GM19025 (cell line): ENCODE measurements around the gene CMTM8.

ENCODE experiments used
- ATAC-seq: cut with Tn5 transposase; IDR thresholded peaks from one replicate; pipeline ENCODE4 v1.9.1; 2021; ENCODE audit warnings: mild to moderate bottlenecking, low read depth, moderate library complexity; ENCODE audit not compliant: unreplicated experiment

Gene CMTM8

GRCh38 chr3:32274306-32274705 is 35.8 kb downstream of the CMTM8 start:
- no peak for ATAC-seq

DNA sequence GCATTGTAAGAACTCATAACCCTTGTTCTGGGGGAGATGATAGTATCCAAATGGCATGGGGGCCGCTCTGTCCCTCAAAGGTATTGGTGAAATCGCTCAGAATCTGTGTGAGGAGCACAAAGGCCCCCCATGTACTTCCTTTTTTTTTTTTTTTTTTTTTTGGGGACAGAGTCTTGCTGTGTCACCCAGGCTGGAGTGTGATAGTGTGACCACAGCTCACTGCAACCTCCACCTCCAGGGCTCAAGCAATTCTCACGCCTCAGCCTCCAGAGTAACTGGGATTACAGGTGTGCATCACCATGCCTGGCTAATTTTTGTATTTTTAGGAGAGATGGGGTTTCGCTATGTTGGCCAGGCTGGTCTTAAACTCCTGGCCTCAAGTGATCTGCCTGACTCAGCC is 37.0 kb downstream of the CMTM8 start:
- ATAC-seq: no peak

- ATAC-seq: no peak
Measured at GRCh38 chr3:32276279-32276841, 37.9 kb downstream of the CMTM8 start.

GRCh38 chr3:32278714-32279113 is 40.2 kb downstream of the CMTM8 start:
- no peak for ATAC-seq

GRCh38 chr3:32280262-32280910 is 41.9 kb downstream of the CMTM8 start:
- ATAC-seq: no peak

- no peak for ATAC-seq
Measured at GRCh38 chr3:32281570-32282106, 43.2 kb downstream of the CMTM8 start.

DNA sequence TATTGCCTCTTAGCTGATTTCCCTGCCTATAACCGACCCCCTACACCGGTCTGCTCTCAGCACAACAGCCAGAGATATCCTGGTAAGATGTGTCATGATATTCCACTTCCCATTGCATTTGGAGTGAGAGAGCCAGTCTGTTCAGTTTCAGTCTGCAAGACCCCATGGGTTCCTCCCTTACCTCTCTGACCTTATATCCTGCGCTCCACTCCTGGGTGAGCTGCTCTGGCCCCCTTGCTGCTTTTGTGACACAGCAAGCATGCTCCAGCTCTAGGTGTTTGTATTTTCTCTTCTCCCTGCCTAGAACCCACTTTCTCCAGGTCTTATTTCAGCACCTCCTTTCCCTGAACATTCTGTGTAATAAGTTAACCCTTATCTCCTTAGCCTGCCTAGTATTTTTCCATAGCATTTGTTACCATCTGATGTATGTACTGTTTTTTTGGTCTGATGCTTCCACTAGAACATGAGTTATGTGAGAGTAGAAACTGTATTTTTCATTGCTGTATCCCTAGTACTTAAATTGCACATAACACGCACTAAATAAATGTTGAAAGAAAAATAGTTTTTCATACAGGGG is 44.2 kb downstream of the CMTM8 start:
- ATAC-seq: no peak

DNA sequence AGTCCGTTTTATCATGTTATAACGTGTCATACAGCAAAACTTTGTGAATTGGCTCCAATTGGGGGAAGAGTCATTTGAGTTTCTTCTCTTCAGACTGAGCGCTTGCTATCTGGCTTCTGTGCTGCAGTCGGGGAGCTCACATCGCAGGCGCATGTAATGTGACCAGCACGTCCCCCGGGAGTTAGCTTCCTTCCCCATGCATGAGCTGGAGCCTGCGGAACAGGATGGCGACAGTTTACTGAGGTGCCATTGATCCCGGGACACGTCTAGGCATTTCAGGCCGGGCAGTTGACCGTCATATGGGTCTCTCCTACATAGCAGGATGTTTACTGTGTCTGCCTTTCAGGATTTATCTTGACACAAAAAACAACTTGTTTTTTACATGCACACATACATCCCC is 44.8 kb downstream of the CMTM8 start:
- no peak for ATAC-seq

DNA sequence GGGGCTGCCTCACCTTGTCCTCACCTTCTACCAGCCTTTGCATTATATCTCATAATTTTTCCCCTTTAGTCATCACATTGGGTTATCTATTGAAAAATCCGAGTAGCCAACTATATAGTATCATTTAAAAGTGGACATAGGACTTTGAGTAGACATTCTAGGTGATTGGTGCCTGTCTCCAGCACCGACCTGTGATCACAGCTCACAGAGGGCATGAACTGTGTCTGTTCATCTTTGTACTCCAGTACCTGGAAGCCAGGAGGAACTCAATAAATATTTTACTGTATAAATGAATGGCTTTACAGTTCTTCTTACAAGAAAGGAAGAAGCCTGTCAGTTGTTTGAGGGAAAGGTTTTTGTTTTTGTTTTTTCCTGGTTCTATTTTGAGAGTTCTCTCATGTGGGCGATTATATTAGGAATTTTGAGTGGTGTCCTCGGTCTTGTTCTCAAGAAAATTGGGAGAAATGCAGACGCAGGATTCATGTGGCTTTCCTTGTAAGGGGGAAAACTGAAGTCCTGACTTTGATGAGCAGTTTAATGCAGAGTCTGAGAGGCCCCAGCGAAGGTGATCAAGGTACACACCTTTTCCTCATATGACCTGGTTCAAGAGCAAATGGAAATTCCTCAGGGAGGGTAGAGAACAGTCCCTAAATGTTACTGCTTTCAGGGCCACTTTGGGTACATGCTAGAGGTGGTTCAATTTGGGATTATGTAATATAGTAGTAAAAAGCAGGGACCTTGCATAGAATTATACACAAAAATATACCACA is 46.1 kb downstream of the CMTM8 start:
- no peak for ATAC-seq

DNA sequence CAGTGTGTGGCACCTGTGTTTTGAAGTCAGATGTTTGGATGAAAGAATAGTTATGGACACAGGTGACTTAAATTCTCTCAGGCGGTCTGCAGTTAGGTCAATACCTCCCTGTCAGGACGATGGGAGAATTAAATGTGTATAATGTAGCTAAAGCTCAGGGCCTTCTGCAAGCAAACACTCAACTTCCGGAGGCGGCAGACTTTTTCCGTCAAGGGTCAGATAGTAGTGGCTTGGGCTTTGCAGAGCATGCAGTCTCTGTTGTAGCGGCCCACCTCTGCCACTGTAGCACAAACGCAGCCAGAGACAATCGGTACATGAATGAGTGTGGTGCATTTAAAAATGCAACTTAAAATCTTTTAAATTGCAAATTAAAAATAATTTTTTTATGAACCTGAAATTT is 47.4 kb downstream of the CMTM8 start:
- no peak for ATAC-seq

DNA sequence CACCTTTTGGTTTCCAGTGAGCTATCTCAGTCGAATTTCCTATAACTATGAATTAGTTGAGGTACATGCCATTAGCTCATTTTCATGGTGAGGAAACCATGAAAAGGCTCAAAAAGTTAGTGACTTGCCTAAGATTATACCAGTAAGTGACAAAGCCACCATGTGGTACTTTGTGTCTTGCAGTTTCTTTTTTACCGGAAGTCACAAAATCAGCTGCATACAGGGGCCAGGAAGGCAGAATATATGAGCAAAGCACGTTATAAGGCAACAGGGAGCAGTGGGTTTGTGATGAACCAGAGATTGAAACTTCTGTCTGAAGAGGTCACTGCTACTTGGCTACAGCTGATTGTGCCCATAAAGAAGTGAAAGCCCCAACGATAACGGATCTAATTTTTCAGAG is 50.3 kb downstream of the CMTM8 start:
- ATAC-seq: no peak

DNA sequence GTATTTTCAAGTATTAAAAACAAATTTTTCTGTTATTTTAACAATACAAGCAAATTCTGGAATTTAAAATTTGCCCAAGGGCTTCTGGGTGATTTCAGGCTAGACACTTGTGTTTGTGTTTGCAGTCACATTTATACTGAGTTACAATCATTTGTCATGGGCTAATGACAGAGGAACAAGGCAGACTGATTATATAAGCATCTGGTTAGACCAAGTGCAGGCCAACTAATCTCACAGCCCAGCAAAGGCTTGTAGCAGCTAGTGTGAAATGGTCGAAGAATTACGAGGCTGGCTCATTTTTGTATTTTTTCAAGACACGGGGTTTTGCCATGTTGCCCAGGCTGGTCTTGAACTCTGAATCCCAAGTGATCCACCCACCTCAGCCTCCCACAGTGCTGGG is 52.1 kb downstream of the CMTM8 start:
- ATAC-seq: no peak

- ATAC-seq: no peak
Measured at GRCh38 chr3:32292085-32292796, 53.8 kb downstream of the CMTM8 start.

DNA sequence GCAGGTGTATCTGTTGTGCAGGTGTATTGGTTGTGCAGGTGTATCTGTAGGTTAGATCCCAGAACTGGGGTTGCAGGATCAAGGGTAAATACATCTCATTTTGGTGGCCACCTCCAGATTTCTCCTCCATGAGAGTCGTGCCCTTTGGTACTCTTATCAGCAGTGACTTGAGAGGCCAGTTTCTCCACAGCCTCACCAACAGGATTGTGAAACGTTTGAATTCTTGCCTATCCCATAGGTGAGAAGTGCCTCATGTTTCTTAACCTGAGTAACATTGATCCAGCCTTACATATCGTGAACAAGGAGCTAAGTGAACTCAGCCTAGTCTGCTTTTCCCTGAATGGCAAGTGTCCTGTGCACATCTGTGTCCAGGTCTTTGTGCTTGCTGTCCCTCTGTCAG is 55.4 kb downstream of the CMTM8 start:
- ATAC-seq: no peak

DNA sequence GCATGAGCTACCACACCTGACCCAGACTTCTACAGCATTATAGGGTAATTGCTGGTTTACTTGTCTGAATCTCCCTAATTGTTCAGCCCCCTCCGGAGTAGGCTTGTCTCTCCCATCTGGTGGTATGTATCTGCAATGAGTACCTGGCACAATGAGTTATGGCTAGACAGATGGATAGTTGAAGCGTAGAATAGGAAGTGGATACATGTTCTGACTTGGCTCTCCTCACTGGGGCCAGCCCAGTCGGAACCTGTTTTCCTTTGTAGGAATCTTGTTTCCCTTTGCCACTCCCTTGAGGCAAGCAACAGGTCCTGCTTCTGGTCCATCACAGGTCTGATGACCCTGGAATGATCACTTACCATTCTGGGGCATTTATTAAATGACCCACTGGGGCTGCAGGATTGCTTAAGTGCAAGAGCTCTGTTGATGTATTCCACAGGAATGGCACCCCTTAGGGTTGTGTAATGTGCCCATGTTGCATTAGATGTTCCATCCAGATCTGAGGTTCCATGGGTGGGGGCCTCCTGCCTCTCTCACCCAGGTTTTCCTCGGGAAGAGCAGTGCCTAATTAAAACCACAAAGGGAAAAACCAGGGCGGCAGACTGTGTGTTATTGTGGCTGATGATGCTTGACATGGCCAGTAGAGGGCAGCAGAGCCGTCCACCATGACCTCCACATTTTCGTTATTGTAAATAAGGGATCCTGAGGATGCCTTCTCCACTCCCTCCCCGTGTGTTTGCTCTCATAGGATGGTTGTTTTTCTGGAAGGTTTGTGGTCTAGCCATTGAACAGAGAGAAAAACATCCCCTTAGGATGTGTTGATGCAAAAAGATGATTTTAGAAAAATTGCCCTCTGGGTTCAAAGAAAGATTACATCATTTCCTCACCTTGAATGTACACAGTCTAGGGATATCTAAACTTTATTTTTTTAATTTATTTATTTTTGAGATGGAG is 58.0 kb downstream of the CMTM8 start:
- ATAC-seq: no peak

DNA sequence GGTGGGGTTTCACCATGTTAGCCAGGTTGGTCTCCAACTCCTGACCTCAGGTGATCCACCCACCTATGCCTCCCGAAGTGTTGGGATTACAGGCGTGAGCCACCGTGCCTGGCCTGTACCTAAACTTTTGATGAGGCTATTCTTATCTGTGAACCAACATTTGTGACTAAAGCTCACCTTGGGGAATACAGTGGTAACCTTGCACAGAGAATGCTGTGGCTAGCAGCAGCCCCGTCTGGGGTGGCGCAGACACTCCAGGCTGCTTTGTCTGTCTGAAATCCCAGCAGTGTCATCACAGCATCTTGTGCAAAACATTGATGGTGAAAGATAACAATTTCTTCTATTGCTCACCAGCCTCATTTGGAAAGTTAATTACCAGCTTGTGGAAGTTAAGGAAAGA is 58.9 kb downstream of the CMTM8 start:
- ATAC-seq: no peak

- no peak for ATAC-seq
Measured at GRCh38 chr3:32301426-32301825, 62.9 kb downstream of the CMTM8 start.

DNA sequence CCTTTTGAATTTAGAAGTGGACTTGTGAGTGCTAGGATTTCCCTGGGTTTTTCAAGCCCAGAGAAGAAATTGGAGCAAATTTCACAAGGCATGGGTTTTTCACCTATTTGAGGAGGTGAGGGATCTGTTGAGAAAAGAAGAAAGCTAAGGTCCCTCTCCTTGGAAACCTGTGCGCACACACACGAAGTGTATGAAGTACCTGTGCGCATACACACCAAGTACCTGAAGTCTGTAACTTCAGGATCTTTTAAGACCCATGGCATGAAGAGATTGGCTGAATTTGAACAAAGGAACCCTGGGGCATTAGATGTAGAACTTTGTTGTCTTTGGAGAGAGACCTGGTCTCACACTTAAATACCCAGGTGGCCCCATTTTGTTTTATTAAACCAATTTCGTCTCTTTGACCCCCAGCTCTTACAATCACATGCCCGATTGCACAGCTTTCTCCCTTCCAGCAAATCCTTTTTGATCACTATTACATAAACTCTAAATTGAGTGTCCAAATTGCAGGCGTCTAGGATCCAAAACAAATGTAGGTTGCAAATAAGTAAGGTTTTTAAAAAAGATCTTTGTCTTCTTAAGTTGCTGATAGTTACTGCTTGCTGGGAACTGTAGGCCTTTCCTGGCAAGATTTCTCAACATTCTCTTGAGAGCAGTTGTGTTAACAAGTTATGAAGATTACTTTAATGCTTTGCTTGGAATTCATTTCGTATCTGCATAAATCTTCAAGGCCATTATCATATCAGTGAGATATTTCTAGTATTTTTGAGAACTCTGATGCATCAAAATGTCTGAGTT is 64.3 kb downstream of the CMTM8 start:
- ATAC-seq: no peak

DNA sequence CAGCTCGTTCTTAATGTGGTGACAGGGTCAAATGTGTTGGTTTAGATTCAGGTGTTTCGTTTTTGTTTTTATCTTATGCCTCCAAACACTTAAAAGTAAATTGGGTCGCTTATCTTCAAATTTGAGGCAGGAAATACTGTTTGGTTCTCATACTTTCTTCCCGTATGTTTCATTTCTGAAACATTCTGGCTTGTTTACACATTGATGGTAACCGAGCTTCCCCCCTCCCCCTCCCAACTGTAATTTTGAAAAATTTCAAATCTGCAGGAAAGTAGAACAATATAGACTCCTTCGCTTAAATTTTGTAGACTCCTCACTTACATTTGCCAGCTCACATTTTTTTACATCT is 64.9 kb downstream of the CMTM8 start:
- ATAC-seq: no peak
